ENCODE measurements around the gene PDCD11.

The PDCD11 gene

DNA sequence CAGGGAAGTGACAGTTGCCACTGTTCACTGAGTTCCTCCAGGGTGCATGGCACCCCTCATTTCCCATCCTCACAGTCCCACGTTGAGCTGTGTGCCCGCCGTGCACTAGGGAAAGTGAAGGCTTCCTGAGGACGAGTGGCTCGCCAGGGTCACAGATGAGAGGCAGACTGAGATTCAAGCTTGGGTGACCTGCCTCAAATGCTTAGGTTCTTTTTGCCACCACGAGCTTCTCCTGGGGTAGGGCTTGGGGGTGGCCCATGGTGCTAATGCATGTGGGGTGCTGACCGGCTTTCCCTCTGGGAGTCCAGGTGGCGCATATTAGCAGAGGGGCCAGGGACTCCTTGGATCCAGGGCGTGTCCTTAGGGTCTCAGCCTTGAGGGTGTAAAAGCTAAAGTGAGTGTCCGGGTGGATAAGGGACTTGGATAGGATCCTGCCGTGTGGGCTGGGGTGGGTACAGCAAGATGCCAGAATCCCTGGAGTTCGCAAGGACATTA, 53.8 kb downstream of the PDCD11 start:
- FAIRE-seq = no peak

DNA sequence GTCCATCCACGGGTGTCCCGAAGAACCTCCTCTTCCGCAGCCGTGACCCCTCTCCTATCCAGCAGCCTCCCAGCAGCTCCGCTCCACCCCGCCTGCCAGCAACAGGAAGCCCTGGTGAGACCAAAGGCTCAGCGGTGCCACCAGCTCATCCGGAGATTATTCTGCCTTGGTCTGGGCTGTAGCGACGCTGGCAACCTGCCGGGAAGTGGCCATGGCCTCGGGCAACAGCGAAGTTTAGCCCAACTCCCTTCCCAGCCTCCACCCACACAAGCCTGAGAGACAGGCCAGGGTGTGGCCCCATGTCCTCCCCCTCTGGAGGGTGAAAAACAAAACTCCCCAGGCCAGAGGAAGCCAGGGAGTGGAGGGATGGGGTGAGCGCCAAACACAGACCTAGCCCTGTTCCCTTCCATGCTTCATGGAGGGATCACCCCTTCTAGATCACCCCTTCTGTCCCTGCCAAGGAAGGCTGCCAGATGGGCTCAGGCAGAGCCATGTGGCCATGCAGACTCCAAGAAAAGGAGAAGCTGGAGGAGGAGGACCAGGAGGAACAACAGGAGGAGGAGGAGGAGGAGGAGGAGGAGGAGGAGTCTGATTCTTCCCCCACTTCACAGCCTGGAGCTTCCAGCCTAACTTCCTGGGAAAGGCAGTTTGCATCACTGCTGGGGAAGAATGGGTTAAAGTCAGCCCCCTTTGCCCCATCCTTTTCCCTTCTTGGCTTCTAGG, 54.8 kb downstream of the PDCD11 start:
- no peak for FAIRE-seq

DNA sequence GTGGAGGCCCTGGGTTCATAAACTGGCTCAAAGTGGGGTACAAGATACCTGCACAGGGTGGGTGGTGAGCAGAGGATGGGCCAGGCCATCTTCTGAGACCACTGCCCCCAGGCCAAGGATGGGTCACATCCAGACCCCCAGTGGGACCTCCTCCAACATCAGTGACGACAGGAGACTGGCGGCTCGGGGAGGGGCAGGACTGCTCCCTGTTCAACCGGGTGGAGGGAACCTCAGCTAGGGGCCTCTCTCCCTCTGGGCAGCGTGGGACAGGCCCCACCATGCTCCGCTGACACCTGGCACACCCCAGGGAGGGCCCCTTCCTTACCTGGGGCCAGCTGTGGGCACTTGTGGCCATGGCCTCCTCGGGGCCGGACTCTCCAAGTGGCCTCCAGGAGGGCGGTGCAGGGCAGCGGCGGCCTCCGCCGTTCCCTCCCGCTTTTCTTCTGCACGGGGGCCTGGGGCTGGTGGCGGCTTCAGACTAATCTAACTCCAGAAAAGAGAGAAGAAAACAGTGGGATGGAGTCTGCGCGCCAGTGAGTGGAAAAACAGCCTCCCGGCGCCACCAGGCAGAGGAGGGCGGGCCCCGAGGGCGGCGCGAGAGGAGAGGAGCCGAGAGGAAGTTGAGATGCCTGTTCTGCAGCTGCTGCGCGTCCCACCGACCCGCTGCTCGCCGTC, 55.5 kb downstream of the PDCD11 start, which contains the start of gene CALHM2:
TSS of gene CALHM2 (minus strand) at position 540 of the 675 bp plus-strand sequence. CDS start 2,429 bp downstream, outside the sequence.
- FAIRE-seq = no peak

DNA sequence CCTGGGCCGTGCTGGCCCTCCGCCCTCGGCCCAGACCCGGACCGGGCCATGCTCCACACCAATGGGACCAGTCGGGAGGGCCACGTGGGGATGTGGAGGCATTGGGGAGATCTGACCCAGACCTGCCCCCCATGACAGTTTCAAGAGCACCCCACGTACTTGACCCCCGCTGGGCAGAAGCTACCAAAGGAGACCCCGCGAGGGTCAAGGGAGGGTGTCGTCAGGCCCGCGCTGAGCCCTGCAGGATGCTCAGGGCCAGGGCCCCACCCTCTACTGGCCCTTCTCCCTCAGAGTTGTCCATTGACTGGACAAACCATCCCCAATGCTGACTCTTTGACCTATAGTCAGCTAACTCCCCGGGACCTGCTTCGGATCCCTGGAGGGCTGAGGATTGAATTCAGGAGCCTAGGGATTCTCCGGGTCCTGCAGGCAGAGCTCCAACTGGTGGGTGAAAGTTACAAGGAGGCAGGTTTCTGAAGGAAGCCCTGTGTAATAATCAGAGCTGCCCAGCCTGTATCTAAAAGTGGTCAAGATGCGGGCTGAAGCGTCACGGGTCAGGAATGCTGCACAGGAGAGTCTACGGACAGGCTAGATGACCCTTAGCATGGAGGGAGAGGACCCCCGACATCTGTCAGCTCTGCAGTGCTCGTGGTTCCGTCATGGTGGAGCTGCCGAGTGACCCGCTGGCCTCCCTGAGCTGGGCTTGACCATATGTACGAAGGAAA, 56.2 kb downstream of the PDCD11 start:
- FAIRE-seq = no peak

DNA sequence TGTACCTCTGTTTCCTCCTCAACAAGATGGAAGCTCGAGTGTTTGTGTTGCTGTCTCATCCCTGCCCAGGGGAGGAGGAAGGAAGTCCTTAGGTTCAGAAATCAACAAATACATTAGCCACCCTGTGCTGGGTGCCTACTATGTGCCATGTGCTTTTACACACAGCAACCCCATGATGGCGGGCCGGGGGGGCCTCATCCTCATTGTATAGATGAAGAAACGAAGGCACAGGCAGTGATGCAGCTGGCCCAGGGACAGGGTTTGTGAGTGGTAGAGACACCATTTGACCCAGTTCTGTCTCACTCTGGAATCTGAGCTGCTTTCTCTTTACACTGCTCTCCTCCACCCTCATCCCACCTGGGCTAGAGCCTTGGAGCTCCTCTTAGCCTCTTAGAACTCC, 57.6 kb downstream of the PDCD11 start:
- no peak for FAIRE-seq

DNA sequence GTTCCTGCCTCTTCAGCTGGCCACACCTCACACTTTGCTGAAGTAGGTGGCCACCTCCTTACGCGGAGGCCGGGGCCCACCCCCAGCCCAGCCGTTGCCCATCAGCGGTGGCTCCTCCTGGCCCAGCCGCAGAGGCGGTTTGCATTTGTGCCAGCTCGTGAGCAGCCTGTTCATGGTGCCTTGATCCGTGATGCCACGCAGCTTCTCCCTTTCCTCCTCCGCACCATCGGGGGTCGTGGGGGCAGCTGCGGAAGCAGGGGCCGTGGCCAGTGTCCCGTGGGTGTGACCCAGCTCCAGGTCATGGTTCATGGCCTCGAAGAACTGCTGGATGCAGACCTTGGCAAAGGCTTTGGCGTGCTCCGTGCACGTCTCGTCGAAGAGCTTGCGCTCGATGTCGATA, 58.8 kb downstream of the PDCD11 start:
- no peak for FAIRE-seq

DNA sequence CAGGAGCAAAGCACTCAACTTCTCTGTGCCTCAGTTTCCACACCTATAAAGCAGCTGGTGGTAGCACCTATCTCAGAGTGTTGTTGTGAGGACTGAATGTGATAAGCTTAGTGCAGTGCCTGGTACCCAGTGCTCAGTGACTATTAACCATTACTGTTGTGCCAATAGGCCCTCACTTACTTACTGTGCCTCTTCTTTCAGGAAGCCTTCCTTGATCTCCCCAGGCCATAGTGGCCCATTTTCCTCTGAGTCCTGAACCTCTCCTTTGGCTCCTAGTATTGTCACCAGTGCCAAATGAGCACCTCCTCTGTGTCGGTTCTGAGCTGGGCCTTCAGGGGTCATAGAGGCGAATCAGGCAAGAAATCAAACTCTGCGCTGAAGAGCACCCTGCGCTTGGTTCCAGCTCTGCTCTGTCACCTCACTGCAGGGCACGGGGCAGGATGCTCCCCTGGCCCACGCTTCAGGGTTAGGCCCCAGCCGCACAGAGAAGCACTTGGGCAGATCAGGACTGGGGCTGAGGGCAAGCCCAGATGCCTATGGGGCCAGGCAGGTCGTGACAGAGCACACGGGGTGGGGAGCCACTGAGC, 59.7 kb downstream of the PDCD11 start:
- no peak for FAIRE-seq

DNA sequence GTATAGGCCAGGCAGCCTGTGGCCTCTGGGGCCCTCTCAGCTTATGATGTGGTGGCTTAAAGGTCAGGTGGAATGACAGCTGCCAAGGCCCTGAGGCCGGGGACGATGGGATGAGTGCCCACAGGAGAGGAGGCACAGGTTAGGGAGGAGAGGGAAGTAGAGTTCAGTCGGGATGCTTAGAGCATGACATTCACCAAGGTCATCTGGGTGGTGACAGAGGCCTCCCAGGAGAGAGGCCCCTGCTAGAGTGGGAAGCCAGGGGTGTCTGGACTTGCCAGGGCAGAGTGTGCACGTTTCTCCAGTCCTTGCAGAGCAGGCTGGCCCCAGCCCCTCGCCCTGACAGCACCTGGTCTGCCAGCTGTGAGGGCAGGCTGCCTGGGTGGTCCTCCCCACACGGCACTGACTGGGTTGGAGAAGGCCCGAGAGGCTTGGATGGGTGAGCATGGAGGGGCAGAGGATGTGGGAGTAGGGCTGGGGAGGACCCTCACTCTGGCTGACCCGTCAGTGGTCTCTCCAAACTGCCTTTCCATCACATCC, 60.8 kb downstream of the PDCD11 start:
- FAIRE-seq = no peak

DNA sequence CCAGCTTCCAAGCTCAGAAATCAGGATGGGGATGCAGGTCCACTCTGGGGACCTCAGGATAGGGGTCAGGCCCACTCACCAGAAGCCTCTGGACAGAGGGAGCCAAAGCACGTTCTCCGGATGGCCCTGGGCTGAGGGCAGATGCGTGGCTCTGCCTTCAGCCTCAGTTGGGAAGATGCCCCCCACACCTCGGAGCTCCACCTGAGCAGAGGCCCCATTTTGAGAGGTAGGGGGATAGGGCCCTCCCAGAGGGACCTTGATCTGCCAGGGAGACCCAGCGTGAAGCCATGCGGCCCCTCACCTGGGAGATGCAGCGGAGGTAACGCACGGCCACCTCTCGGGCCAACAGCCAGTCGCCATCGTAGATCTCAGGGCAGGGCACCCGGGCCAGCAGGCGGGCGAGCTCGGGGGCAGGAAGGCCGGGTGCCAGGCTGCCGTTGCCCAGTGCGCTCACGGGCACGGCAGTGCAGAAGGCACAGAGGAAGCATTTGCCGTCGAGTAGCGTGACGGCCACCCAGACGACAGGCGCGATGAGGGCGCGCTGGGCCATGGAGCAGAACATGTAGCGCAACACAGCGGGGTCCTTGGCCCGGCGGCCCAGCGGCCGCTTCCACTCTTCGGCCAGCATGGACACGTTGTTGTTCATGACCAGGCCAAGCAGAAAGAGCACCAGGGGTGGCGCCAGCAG, 61.6 kb downstream of the PDCD11 start:
- no peak for FAIRE-seq

DNA sequence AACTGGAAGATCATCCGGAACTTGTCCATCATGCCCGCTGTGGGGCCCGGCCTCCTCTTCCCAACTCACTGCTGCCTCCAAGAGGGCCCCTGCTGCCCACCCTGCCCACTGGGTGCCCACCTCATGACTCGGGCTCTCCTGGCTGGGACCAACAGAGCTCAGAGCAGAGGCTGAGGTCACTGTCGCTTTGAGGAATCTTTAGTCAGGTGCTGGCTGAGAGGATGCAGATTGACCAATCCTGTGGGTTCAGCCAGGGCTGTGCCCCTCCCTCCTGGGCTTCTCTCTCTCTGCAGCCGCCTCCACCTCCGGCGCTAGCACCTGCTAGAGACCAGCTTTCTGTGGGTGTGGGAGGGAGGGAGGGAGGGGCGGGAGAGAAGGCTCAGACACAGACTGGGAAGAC, 62.3 kb downstream of the PDCD11 start, which contains the start of gene CALHM1:
TSS of gene CALHM1 (minus strand) at position 181 of the 400 bp plus-strand sequence. CDS start at position 32, 149 bp downstream.
- no peak for FAIRE-seq

DNA sequence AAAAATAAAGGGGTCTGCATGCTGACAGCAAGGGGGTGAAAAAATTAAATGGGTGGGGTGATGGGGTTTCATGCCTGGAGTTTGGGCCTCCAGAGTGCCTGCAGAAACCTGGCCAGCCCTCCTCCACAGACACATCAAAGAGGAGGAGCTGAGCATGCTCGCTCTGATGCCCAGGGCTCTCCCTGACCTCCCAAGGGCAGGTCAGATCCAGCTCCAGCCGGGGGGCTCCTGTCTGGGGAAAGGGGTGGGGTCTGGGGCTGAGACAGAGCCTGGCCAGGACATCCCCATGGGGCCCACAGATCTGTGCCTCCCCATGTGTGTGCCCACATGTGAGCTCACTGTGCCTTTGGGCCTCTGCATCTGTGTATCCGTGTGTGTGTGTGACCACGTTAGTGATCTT, 63.2 kb downstream of the PDCD11 start:
- no peak for FAIRE-seq

DNA sequence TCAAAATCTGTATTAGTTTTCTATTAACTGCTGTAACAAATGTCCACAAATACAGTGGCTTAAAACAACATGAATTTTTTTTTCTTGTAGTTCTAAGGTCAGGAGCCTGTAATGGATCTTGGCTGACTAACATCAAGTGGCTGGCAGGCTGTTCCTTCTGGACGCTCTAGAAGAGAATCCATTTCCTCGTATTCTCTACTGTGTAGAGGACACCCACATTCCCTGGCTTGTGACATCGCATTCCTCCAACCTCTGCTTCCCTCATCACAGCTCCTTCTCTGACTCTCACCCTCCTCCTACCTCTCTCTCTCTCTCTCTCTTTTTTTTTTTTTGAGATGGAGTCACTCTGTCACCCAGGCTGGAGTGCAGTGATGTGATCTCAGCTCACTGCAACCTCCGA, 67.1 kb downstream of the PDCD11 start:
- FAIRE-seq = no peak

DNA sequence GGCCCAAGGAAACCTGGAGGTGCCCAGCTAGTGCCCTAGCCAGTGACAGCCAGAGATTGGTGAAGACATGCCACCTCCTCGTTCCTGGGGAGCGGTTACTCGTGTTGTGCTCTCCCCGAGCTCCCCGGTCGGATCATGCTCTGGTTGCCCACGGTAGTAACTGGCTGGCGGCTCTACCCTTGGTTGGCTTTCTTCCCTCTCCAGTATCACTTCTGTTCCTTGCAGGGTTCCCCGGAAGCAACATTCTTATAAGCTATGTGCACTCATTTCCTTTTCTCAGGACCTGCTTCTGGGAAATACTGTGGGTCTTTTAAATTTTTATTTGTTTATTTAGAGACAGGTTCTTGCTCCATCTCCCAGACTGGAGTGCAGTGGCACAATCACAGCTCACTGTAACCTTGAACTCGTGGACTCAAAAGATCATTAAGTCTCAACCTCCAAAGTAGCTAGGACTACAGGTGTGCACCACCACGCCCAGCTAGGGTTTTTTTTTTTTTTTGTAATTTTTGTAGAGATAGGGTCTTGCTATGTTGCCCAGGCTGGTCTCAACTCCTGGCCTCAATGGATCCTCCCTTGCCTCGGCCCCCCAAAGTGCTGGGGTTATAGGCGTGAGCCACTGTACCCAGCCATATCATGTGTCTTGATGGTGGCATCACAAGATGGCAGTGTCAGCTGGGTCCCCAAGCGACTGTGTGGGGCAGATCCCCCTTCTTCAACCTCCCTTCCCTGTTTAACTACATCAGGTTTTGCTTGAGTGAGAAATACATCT, 69.2 kb downstream of the PDCD11 start:
- no peak for FAIRE-seq

DNA sequence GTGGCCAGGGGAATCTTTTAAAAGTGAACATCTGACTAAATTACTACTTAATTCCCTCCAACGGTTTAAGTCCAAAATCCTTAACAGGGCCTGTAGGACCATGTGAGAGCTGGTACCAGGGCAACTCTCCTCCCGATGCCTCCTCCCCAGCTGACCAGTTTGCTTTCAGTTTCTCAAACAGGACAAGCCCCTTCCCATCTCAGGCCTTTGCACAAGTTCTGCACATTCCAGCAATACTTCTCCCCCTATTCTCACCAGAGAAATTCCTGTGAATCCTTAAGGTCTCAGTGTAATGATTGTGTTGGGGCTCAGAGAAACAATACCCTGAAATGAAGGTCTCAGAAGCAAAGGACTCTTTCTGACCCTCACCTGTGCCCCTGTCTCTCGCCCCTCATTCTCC, 70.3 kb downstream of the PDCD11 start:
- no peak for FAIRE-seq

DNA sequence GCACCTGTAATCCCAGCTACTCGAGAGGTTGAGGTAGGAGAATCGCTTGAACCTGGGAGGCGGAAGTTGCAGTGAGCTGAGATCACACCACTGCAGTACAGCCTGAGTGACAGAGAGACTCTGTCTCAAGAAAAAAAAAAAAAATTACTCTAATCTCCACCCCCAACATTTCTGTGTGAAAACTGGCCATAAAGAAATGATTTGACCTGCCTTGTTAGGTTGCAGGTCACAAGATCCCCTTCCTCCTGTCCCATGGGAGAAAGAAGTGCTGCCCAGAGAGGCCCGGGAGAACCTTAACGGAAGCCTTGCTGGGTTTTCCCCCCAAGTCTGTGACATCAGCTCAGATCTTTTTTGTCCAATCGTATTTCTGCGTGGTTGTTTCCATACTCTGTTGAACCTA, 71.0 kb downstream of the PDCD11 start:
- no peak for FAIRE-seq

DNA sequence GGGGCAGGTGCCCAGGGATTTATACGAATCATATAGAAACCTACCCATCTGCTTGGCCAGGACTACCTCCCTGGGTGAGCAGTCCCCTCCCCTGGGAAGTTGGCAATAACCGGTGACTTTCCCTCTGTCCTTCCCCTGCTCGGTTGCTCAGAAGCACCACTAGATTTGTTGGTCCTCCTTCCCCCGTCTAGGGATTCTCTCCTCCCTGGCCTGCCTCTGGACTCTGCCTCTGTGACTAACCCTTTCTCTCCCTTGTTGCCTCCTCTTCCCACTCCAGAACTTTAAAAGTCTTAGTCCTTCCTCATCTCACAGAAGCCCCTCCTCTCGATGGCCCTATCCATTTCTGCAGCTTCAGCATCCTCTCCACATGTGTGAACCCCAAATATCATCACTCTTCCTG, 72.8 kb downstream of the PDCD11 start:
- no peak for FAIRE-seq

DNA sequence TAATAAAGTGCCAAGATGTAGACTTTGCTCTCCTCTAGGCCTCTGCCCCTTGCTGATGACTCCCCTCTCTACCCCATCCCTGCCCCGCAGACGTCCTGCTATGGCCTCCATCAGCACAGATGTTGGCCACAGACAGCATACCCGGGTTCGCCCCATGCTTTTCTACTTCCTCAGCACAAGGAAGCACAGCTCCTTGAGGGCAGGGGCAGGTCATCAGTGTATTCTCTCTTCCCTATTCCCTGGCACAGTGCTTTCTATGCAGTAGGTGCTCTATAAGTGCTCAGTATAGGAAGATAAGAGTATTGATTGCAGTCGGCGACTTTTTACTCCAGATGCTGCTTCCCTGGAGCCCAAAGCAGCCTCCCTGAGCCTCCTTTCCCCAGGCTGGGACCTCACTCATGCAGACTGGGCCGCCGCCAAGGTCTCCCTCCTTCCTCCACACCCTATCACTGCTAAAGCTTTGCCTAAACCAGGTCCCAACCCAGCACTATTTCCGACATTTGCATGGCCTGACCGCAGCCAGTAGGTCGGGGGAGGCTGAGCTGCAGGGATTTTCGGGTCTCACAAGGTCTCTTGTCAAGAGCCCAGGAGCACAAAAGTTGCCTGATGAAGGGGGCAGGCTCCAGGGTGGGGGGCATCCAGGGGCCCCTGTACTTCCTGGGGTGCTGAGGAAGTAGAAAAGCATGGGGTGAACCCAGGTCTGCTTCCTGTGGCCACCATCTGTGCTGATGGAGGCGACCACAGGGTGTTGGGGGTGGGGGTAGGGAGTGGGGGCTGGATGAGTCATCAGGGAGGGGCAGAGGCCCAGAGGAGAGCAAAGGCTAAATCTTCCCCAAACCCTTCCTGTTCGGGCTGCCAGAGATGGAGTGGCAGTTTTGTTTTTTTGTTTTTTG, 74.6 kb downstream of the PDCD11 start:
- no peak for FAIRE-seq

DNA sequence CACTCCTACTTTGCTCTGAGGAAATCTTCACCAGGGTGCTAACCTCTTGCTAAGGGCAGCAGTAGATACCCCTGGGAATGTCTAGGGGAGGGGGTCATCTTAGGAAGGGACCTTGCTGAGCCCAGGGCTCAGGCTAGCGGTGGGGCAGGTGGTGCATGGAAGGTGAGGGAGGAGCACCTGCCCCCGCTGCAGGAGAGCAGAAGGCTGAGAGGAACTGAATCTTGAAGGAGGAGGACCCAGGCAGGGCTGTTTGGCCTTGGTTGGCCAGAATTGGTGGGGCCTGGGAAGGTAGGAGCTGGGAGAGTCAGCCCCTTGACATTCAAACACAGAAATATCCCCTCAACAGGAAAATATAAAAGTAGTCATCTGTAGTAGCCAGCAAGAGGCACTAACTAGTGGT, 75.6 kb downstream of the PDCD11 start:
- no peak for FAIRE-seq

DNA sequence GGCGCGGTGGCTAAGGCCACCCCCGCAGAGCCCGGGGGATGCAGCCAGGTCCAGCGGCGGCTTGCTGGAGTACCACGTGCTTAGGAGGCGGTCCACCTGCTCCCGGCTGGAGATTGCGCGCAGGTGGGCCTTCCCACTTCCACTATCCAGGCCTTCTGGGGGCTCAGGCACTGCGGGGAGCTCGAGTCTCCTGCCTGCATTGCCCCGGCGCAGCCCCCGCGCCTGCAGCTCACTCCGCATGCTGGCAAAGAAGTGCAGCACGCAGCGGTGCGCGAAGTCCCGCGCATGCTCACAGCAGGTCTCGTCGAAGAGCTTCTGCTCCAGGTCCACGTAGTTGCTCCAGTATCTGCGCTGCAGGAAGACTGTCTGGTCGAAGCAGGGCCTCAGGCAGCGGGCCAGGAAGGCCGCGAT, 76.8 kb downstream of the PDCD11 start:
- FAIRE-seq = no peak

DNA sequence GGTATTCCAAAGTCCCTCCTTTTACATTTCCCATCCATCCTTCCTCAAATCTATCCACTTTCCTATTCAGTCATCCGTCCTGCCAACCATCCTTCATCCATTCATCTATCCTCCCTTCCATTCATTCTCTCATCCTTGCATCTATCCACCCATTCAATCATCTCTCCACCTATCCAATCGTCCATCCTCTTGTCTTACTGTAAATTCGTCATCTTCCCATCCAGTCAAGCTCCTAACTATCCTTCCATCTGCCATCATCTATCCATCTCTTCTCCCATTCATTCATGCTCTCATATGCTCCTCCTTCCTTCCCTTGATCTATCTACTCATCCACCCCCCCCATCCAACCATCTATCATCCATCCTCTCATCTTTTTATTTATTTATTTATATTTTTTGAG, 77.7 kb downstream of the PDCD11 start:
- no peak for FAIRE-seq

Data from A204.1 (cell line).